ENCODE data around the gene FNDC3B.
A peak's percentile ranks its signal among the peaks of the same experiment; 100 is the strongest.

Gene FNDC3B

DNA sequence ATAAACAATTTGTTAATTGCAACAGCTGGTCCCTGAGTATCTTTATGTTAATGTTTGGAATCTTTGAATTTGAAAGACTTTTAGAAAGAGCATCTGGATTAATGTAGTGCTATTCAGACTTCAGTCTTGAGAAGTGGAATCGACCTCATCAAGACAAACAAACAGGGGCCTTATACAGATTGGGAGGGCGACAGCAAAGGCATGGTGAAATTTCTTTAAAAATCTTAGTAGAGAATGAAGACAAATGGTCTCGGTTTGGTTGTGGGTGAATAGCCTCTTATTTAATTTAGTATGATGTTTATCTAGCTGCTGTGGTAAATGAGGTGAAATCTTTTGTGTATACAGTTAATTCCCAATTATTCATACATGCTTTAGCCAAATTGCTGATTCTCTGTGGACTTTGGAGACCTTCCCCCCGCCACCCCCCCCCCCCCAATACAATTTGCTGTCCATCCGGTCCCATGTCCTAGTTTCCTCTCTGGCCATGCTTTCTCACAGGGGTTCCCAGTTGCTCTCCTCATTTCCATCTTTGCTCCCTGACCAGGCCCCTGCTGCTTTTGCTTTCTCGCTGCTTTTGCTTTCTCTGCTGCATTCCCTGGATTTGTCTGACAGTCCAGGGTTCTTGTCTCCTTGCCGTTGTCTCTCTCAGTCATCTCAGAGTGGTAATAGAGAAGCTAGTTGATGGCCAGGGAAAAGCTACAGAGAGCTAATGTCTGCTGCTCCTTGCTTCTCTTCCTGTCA is 135.3 kb downstream of the FNDC3B start:
- DNase-seq, result no peak

DNA sequence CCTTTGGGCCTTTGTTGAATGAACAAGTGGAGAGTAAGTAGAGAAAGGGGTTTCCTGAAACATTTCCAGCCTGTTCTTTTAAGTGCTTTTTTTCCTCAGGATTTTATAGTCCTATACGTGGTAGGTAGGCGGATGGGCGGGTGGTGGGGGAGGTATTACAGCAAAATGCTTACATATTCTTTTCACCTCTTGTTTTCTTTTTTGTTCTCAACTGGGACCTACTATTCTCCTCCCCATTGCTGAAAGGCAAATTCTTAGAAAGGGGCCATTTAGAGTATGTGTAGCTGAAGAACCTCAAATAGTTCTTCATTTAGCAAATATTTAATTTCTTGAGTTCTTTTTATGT is 135.8 kb downstream of the FNDC3B start:
- DNase-seq, result no peak

DNA sequence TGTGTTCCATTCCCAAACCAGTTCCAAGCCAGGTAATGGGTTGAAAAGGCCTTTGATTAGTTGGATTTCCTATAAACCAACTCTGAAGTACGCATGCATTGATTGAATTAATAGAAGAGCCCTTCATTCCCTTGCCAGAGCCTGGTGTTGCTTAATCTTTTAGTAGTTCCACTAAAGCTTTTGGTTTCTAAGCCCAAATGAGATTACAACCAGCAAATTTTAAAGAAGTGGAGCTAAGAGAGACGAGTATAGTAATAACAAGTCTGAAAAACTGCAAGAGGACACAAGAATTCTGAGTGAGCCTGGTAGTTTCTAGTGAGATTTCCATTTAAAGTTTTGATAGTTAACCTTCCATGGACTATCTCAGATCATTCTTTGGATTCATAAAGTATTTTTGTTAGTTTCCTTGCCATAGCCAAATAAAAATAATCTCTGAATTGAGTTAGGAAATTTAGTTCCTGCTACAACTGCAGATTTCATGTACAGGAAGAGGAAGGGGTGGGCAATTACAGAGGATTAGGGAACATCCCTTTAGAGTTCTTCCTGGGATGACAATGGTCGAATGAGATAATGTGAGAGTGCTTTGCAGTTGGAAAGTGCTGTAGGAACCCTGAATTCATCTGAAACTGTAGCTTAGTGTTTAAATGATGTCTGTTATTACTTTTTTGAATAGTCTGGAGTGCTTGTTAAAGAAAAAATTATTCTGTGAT is 136.8 kb downstream of the FNDC3B start:
- no peak for DNase-seq

DNA sequence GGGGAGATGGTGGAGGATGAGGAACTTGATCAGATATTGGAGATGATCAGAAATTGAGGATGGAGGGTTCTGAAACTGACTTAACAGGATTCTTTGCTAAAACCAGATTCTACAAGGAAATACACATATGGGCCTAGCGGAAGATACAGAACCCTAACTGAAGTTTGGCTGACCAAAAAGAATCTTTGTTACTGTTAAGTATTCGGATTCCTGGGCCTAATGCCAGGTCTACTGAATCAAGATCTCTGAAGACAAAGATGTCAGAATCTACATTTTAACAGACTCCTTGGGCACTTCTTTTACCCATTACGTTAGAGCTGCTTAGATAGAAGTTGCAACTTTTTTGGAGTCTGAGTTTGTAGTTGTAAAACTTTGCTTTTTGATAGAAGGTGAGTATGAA is 137.7 kb downstream of the FNDC3B start:
- DNase-seq, result no peak

DNA sequence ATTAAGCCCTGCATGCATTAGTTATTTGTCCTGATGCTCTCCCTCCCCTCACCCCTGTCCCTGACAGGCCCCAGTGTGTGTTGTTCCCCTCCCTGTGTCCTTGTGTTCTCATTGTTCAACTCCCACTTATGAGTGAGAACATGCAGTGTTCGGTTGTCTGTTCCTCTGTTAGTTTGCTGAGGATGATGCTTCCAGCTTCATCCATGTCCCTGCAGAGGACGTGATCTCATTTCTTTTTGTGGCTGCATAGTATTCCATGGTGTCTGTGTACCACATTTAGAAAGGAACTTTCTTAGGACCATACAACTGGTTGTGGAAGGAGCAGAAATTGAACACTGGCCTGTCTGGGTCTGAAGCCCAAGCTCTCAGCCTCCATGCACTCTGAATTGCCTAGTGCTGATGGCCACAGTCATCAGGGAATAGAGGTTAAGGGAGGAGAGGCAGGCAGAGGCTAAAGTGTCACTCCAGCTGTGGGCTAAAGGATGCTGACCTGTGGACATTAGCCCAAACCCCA is 138.5 kb downstream of the FNDC3B start:
- DNase-seq, result no peak

DNA sequence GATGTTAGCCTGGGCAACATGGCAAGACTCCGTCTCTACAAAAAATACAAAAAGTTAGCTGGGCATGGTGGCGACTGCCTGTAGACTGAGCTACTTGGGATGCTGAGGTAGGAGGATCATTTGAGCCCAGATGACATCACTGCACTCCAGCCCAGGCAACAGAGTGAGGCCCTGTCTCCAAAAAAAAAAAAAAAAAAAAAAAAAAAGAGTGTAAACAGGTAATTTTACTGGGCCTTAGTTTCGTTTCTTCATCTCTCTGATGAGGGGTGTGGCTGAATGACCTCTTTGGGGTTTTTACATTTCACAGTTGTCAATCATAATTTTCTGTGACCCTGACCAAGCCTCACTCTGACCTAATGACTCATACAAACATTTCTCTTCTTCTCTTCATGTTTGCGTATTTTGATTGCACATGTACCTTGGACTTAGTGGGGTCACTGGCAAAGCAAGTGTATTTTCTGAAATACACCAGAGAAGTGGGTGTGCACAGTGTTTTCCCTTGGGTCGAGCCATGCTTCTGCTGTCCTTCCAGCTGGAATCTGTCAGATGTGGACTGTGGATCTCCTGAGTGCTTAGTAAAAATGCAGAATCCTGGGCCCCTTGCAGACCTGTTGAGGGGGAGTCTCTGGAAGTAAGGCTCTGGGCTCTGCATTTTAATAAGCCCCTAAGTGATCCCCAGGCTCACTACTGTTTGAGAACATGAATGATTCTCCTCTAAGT is 140.5 kb downstream of the FNDC3B start:
- no peak for DNase-seq

DNA sequence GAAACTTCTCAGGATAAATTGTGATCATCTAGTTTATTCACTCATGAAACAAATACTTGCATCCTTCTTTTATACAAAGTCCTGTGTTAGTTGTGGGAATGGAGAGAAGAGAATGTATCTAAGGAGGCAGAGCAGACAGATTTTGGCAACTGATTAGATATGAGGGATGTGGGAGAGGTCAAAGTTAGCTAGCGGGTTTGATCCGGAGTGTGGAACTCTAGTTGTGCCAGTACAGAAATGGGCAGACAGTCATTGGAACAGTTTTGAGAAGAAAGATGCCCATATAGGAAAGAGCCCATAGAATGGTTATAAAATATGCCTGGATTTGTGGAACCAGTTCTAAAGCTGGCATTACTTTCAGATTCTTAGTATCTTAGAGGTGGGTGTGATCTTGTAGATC is 141.1 kb downstream of the FNDC3B start:
- DNase-seq, result no peak

DNA sequence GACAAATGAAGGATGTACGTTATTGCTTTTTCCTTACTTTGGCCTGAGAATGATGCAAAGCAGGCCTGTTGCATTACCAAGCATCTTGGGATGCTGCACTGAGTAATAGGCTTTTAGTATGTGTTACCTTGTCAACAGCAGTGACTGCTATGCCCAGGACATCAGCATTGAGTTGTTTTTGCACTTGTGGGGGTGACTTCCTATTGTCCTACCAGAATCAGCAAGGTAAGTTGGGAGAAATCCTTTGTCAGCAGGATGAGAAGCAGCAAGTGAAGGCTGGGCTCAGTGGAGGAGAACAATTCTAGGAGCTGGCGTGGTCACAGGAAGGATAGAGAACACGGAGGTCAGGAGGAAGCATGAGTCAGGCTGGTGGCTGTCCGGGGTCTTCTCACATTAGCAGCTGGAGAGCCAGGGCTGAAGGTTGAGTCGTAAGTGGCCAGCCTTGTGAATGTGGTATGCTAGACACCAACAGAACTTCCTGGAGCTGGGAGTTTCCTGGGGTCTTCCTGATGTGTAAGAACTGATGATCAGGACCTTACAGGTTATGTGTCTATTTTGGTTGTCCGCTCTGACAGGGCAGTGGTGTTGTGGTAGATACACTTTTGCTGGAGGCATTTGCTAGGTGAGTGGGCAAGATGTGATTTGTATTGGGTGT is 142.7 kb downstream of the FNDC3B start:
- DNase-seq, result no peak

DNA sequence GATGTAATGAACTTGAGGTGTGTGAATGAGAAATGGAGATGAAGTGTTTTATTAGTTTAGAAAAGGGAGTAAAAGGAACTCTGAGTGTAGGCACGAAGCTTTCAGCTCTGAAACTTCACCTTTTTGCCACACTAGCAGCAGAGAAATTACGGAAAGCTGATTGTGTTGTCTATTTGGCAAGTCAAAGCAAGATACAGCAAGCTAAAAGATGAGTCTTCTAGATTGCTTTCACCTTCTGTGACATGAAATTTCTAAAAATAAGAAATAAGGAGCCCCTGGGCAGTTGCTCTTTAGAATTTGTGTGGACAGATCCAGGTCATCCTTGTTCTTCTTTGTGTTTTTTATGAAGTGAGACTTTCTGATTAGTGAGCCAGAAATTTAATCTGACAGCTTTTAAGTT is 143.4 kb downstream of the FNDC3B start:
- DNase-seq, result no peak

DNA sequence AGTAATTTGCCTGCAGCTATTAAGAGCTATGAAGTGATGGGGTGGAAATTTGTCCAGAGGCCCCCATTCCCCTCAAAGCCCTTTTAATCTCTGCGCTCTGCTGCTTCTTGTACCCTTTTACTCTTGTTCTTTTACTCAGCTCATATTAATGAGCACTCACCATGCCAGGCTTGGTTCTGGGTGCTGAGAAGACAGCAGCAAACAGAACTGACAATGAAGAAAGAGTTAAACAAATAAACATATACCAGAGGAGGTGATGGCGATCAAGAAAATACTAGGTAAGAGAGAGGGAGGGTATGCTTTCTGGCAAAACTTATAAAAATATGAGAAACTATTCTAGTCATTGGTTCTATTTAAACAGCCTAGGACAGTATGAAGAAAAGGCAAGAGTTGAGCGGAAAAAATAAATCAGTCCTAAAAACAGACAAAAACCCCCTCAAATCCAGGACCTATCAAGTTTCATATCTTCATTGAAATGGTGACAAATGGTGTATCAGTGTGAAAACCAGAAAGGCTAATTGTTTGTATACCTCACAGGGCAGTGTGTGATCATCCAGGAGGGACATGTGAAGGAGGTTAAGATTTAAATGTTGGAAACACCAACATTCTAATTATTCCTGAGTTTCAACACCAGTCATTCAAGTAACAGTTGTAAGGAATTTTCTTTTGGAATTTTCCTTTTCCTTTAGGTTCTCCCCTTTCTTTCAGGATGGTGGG is 144.9 kb downstream of the FNDC3B start:
- no peak for DNase-seq

DNA sequence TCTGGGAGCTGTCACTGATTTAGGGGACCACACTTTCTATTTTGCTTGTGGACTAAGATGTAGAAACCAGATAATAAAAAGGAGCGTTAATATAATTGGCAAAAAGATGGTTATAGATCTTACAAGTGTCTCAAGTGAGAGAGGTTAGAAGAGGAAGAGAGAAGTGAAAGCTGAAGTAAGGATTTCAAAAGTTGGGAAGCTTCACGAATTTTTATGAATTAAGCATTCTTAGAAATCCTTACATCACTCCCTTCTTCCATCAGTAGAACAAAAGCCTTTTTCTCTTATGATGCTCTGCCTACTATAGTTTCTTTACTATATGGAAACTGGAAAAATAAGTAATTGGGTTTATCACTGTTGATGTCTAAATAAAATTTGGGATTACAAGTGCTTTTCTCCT is 146.5 kb downstream of the FNDC3B start:
- no peak for DNase-seq

DNA sequence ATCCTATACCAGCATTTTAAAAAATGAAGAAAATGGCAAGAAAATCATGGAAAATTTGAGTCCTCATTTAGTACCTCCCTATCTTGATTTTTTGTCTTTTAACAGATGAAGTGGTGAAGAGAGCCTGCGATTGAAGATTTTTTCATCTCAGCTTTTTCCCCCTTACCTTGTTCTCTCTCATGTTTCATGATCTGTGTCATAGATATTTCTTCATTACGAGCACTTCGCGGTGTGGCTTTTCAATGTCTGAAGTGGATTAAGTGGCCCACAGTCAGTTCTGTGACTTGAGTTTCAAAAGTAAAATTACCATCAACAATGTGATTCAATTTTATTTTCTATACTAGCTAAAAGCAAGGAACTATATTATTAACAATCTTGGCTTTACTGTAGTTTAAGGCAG is 147.2 kb downstream of the FNDC3B start:
- no peak for DNase-seq

DNA sequence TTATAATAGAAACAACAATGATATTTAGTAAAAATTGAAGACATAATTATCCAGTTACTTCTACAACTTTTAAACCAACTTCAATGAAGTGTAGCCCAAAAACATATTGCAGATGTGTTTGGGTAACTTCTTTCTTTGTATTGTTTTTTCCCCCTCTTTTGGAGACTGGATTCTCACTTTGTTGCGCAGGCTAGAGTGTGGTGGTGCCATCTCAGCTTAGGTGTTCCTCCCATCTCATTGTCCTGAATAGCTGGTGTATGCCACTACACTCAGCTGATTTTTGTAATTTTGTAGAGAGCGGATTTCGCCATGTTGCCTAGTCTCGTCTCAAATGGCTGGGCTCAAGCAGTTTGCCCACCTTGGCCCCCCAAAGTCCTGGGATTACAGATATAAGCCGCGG is 148.1 kb downstream of the FNDC3B start:
- no peak for DNase-seq

DNA sequence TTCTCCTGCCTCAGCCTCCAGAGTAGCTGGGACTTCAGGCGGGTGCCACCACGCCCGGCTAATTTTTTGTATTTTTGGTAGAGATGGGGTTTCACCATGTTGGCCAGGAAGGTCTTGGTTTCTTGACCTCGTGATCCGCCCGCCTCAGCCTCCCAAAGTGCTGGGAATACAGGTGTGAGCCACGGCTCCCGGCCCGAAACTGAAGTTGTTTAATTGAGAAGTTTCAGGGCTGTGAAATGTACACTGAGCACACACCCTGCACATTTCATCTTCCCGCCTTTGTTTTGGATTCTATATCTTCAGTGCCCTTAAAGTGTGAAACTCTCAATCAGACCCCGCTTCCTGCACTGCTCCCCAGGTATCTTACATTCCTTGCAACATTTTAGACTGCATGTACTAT is 149.1 kb downstream of the FNDC3B start:
- no peak for DNase-seq

DNA sequence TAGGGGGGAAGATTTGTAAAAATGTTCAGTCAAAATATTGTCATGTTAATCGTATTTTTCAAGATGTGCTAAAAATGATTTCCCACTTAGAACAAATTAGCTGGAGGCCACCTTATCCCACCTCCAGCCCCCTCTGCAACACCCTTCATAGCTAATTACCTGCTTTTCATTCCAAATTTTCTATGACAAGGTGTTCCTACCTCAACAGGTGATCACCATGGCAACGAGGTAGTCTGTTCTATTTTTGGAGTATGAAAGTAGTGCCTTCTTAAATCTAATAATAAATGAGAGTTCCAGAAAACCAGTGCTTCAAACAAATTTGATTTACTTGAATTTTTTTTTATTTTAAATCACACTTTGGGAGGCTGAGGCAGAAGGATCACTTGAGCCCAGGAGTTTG is 149.8 kb downstream of the FNDC3B start:
- DNase-seq, result no peak

DNA sequence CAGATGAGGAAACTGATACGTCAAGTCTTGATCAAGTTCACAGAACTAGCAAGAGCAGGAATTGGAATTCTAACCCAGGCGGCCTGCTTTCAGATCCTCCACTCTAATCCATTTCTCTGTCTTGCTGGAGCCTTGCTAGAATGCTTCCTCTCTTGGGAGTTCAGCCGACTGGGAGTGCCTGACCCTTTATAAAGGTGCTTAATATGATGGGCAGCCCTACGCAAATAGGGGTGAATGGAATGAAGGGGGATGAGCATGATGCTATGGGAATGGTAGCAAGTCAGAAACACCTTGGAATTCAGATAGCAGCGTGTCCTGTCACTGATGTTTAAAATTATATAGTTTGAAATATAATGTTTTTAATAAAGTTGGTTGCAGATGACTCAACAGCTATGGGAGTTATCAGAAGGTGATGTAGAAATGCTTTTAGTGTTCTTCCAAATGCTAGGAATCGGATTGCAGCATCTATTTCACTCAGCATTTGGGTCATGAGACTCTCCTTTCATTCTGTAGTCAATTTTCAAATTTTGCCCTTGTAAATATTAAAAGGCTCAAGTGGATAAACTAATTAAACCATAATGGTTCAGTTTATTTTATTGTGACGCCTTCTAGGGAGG is 150.7 kb downstream of the FNDC3B start:
- no peak for DNase-seq

DNA sequence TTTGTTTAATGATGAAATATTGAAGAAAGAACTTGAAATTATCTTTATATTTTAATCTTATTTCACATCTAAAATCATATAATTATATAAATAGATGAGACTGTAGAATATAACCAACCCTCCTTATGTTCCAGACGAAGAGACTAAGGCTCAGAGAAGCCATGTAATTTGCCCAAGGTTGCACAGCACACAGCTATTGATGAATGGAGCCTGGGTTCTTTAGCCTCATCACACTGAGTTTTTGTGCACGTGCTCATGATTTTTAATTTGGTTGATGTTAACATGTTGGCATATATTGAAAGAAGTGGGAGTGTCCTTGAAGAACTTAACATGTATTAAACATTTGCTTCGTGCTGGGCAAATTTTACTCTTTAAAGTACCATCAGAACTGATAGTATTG is 151.6 kb downstream of the FNDC3B start:
- DNase-seq, result no peak

DNA sequence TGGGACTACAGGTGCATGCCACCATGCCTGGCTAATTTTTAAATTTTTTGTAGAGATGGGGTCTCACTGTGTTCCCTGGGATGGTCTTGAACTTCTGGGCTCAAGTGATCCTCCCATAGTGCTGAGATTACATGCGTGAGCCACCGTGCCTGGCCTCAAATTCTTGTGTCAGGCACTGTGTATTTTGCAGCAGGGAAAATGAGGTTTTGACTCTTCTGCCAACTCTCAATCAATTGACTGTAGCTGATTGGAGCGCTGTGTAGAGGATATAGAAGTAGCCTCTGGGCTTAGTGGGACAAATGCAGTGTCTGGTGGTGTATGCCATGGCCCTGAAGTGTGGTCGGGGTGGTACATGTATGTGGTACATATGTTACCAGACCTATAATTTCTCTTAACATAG is 152.3 kb downstream of the FNDC3B start:
- no peak for DNase-seq

DNA sequence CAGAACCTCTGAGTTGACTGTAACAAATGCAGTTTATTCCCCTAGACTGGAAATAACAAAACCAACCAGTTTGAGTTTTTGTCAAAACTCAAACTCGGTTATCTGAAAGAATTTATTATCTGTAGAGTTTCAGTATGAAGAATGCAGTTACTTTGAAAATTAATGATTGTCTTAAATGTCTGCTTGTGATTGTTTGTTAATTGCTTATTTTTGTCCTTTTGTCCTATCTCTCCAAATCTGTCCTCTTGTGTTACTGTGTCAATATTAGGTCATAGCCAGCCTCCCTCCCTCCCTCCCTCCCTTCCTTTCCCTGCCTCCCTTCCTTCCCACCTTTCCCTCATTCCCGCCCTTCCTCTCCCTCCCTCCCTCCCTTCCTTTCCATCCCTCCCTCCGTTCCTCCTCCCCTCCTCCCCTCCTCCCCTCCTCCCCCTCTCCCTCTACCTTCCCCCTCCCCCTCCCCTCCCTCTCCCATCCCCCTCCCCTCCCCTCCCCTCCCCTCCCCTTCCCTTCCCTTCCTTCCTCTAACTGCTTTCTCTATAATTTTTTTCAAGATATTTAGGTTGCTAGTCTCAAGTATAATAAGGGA is 153.5 kb downstream of the FNDC3B start:
- DNase-seq, result no peak

DNA sequence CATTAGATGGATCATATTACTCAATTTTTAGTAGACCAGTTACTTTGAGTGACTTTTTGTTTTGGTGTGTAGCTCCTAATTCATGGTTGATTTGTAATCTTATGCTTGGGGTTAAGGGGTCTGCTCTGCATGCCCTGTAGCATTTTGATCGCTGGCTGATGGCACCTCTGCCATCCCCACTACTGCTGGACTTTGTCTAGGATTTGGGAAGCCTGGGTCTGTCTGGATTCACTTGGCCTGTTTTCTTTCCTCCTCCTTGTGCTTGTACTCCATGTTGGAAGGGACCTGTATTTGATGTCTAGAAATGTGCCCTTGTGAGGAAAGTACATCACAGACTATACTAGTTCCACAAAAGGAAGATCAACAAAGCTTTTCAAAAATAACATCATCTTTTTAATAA is 154.1 kb downstream of the FNDC3B start:
- DNase-seq, result no peak

DNA sequence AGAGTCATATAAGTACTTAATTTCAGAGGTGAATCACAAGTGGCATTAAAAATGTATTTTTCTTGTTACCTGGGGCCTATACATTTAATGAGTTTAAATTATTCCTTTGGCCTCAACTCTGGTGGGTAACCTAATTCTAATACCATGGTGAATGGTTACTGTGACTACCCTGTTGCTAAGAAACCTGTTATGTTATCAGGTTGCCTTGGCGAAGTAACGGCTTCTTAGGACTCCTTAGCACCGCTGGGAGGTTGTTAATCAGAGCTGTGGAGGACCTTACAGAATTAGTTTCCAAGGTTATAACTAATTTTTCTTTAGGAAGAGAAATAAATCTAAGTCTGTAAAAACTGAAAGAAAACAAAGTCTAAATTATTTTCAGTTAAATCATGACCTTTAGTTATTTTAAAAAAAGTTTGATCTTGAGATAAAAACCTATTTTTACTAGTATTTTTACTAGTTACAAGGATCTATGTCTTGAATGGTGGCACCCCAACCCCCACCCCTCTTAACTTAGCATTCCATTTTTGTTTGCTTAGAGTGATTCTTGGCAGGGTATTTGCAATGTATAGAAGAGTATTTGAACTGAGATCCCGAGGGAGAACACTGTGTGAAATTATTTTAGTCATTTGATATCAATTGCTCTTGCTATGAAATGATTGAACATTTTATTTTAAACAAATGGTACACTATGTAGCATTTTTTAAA is 155.5 kb downstream of the FNDC3B start:
- peak; percentile 64 for DNase-seq

All from NCI-H2171 treated with DMSO at 0.1 percent for 48 hours (cell line).